ENCODE measurements around the gene CAMSAP2.

Gene CAMSAP2

DNA sequence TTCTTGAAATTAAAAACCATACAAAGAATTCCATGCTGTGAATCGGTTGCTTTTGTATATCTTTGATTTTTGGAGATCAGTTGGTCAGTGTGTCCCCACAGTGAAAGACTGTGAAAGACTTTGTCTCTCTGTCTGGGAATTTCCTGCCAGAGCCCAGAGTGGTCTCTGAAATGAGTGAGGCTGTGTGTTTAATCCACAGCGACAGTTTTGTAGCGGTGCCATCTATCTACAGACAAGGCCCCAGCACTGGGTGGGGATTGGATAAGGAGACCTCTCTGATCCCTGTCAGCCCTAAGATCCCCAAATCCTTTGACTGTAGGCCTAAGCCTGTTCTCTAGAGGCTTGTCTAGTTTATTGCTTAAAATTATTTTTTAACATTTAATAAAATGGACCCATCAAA lies 144.4 kb downstream of the CAMSAP2 start:
- no peak for DNase-seq (ENCODE audit: low spot score)

DNA sequence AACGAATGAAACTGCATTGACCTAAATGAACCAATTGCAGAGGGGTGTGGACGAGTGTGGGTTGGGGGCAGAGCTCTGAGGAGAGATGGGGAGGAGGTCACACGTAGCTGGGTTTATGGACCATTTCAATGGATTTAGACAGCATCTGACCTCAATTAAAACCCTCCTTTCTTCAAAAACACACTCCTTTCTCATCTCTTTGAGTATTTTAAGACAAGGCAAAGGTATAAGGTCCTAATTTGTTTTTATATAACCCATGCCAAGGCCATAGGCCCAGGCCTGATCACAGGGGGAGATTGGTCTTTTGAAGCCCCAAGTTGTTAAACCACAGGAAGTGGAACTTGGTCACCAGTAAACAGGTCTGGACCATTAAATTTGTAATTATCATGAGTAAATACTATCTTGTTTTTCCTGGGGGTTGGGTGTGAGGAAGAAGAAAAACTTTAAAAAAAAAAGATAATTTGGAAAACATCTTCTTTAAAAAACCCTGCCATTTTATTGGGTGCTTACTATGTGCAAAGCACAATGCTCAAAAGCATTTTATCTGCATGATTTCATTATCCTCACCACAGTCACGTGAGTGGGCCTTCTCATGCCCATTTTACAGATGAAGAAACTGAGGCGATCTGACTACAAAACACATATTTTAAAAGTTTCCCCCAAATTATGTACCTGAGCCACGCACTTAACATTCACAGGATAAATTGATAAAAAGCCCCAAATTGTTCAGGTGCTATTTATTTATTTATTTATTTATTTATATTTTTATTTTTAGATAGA lies 147.1 kb downstream of the CAMSAP2 start:
- no peak for DNase-seq (ENCODE audit: low spot score)

DNA sequence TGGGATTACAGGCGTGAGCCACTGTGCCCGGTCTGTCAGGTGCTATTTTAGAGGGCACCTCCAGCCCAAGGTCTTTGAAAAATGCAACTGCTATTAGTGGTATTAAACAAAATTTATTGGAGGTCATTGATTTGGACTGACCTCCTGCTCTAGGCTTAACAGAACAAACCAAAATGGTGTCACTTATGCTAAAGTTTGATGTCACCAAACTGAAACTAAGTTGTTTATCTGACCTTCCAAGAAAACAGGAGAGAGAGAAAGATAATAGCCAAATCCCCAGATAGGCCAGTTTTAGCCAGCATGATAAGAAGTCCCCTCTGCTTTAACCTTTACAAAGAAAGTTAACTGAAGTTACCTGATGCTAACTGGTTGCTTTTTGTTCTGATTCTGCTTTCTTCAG lies 147.9 kb downstream of the CAMSAP2 start:
- no peak for DNase-seq (ENCODE audit: low spot score)

DNA sequence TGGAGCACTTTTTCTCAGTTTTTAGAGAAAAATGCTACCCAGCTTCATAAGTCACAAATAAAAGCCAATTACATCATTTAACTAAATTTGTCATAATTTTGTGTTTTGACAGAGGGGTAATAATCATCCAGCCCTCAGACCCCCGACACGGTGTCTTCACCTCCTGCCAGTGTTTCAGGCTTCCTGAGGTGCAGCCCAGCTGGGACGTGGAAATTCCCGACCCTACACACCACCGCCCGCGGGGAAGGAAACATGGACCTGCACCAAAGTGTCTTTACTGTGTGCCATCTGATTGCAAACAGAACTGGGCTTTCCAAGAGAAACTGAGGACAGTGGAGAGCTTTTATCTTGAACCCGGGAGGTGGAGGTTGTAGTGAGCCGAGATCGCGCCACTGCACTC lies 148.3 kb downstream of the CAMSAP2 start:
- no peak for DNase-seq (ENCODE audit: low spot score)

DNA sequence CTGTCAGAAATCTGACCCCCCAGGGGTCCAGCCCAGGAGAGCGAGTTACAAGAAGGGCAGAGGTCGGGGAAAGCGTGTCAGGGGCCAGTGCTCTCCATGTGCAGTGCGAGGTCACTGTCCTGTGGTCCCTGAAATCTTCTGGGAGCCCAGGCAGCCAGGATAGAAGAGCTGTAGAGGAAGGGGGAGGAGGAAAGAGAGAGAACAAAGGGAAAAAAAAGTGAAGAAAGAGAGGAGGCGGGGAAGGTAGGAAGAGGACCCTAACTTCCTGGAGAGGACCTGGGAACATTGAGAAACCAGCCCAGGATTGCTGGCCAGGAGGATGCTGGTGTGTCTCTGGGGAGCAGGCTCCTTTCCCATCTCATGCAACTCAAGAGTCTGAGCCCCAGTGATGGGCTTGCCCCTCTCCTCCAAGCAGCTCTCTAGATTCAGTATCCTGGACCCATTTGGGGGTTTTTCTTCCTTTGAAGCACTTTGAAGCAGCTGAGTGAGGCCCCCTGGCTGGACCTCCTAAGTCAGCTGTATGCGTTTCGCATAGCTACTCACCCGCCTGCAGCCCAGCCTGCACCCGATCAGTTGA lies 149.2 kb downstream of the CAMSAP2 start:
- no peak for DNase-seq (ENCODE audit: low spot score)

DNA sequence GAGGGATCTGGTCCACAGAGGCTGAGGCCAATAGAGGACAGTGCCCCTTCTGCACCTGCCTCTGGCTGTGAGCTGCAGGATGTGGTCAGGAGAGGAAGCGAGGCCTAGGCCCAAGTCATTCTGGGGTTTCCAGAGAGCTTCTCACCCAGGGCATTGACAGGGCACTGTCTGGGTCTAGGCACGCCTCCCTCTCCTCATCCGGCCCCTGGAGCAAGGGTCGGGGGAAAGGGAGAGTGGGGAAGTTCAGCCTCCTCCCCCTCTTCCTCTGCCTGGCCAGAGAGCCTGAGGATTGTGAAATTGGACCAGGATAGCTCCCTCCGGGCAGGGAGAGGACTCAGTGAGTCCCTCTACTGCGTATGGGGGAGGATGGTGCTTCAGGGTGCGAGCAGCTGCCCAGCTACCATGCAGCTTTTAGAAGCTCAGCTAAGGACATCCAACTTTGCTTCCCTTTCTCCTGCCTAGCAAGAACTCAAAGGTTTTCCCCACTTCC lies 149.7 kb downstream of the CAMSAP2 start:
- peak; percentile 60 for DNase-seq (ENCODE audit: low spot score)

DNA sequence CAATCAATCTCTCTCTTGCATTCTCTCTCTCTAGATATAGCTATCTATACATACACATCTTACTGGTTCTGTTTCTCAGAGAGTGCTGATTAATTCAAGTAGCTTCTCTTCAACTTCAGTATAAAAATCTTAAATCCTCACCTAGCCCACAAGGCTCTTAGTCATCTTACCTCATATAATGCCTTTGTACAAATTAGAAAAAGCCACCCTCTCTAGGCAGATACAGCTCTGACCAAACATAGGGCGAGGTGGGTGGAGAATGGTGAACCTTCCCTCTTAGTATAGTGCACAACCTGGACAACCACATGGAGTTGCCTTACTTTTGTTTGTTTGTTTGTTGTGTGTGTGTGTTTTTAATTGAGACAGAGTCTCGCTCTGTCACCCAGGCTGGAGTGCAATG lies 150.9 kb downstream of the CAMSAP2 start:
- DNase-seq (ENCODE audit: low spot score) = peak; percentile 28

DNA sequence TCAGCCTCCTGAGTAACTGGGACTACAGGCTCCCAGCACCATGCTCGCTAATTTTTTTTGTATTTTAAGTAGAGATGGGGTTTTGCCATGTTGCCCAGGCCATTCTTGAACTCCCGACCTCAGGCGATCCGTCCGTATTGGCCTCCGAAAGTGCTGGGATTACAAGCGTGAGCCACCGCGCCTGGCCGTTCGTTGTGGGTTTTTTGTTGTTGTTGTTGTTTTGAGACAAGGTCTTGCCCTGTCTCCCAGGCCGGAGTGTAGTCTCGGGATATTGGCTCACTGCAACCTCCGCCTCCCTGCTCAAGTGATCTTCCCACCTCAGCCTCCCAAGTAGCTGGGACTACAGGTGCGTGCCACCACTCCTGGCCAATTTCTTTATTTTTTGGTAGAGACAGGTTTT lies 151.3 kb downstream of the CAMSAP2 start:
- no peak for DNase-seq (ENCODE audit: low spot score)

DNA sequence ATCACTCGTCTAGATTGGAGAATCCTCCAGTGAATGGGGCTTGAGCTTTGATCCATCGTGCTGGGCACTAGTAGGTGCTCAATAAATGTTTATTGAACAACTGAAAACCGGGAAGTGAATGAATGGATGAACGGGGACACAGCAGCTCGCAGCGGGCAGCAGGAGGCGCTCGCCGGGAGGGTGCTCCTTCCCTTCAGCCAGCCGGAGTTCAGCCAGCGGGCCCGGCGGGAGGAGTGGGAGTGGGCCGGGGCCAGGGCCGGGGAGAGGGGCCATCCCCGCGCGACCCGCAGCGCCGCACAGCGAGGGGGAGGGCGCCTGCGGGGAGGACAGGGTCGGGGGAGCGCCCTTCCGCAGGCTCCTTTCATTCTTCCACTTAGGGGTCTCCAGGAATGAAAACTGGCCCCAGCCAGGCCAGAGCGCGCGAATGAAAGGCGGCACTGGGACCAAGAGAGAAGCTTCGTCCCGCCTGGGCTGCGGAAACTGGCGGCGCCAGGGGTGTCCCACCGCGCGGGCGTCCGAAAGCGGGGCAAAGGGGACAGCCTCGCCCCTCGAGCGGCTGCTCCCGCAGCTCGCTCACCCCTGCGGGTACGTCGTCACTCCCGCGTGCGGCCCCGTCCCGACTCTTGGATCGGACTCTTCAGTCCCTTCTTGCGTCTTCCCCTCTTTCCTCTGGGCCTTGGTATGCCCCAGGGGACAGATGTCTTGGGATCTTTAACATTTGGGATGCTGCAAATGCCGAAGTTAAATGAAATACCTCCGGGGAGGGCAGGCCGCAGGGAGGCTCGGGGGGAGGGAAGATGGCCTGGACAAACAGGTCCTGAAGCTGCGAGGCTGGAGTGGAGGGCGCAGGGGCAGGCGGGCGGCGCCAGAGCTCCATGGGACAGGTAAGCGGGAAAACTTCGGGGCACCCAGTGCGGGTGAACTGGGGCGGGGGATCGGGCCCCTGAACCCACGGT lies 152.4 kb downstream of the CAMSAP2 start:
- DNase-seq (ENCODE audit: low spot score) = no peak

DNA sequence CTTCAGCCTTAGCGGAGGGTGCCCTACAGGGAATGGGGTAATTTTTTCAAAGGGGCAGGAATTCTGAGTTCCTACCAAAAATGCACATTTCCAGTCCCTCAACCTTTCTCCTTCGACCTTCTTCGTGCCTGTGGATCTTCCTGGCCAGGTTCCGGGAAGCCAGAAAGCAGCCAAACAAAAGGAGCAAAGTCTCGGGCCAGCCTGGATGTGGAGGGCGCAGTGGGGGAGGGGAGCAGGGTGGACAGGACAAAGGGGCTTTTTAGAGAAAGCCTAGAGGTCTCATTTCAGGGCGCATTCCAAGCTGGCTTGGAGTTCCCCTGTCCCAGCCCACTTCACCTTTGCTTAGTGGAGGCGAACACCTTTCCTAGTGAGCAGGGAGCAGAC lies 153.1 kb downstream of the CAMSAP2 start:
- DNase-seq (ENCODE audit: low spot score) = no peak

DNA sequence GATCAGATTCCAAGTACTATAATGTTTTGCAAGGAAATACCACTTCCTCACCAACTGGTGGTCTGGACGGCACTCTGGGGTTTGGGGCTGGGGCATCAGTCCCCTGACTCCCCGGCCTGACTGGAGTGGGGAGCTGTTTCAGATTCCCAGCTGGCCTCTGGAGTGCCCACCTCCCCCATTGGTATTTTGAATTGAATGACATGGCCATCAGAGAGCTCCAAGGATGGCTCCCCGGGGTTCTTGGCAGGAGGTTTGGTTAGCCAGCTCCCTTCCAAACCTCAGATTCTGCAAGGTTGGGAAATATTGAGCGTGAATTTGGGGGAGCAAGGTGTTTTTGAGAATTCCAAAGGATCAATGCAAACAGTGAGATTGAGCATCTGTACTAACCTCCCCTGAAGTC lies 153.9 kb downstream of the CAMSAP2 start:
- no peak for DNase-seq (ENCODE audit: low spot score)

DNA sequence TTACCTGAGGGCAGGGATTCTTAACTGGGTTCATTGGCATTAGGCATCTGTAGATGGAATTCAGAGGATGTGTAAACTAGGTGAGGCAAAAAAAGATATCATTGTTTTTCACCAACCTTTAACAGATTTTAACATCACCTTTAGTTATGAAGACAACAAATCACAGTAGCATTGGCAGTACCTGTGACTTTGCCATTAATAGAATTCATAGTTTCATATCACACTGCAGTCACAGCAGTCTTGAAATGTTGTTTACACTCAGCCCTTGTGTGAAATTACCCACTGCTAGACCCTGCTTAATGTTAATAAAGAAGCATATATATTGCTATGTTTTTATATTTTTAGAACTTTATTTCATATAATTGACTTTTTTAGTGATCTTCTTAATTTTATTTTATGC lies 154.3 kb downstream of the CAMSAP2 start:
- no peak for DNase-seq (ENCODE audit: low spot score)

DNA sequence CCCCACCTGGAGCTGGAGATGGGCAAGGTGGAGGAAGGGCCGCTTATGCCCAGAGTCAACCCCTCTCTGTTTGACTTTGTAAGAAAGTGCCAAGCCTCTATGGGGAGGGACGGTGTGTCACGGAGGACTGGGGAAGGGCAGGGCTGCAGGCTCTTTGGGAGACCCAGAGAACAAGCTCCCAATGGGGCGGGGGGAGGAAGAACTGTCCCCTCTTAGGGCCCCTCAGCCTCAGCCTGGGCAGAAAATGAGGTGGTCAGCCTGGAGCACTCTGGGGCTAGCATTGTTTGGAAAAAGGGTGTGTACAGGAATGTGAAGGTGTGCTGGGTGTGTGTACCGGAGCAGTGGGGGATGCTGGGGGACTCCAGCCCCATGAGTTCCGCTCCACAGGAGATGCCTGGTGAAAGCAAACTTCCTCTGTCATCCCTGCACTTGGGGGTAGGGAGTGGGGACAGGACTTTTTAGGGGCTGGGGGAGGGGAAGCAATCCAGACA lies 154.8 kb downstream of the CAMSAP2 start:
- DNase-seq (ENCODE audit: low spot score) = no peak

DNA sequence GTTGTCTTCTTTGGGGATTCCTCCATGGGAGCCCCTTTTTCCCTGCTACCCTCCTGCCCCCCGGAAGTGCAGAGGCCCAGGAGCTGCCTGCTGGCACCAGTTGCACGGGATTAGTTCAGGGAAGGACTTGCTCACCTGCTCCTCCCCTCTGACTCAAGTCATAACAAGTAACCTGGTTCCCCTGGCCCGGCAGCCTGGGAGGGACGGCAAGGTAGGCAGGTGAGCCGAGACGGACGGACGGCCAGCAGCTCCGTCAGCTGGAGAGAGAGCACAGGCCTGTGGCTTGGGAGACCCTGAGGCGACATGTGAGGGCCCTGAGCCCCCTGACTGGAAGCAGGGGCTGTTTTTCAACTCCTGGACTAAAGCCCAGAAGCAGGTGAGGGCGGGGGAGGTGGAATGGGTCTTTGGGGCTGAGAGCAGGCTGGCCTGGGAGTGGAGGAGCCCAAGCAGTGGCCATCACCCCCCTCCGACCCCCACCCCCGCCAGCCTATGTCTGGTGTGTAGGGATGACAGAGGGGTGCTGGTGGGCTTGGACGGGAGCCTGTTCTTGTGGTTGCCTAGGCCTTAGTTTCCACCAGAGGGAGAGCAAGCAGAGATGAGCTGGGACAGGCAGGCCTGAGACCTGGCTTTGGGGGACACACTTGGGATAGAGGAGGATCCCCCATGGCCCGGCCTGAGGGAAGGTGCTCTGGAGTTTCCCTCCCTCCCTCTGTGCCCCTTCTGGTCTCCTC lies 156.2 kb downstream of the CAMSAP2 start, which contains the start of gene INAVA:
Gene INAVA, plus strand, starts transcription at position 189 of the 731 bp plus-strand sequence. CDS start 3,501 bp downstream, outside the sequence.
- no peak for DNase-seq (ENCODE audit: low spot score)

DNA sequence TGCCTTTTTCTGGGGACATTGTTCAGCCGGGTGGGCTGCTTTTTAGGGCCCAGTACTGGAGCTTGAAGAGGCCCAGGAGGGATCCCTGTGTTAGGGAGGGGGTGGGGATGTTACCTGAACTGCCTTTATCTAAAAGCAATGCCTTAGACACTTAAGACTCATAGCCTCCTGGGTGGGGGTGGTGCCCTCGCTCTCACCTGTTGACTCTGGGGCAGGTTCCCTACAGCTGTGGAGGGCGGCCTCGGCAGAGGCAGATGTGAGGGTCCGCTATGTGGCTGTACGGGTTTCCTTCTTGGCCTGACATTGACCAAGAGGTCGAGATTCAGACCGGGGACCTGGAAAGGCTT lies 156.7 kb downstream of the CAMSAP2 start:
- no peak for DNase-seq (ENCODE audit: low spot score)

DNA sequence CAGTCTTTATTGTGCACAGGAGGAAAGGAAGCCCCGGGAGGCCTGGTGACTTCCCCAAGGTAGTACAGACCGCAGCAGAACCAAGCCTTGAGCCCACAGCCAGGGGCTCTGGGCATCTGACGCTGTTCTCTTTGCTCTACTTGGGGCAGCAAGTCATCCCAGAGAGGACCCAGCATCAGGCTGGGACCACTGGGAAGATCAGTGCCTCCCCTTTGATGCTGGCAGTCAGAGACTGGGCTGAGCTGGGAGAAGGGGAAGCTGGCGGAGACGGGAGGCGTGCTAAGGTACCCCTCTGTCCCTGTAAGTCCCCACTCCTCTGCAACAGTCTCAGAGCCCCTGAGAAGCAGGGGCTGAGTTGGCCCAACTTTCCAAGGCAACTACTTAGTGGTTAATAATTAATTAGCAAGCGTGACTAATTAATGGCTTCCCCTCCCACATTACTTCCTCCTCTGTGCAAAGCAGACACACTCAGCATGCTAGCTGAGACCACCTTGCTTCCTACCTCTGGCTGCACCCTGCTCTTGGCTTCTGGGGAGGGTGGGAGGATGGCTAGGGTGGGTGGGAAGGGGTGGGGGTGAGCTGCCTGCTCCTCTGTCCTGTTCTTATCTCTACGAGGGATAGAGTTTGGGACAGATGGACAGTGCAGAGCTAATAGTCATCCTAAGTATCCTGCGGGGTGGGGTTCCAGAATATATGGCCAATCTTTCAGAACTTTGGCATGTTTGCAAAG lies 157.3 kb downstream of the CAMSAP2 start:
- no peak for DNase-seq (ENCODE audit: low spot score)

DNA sequence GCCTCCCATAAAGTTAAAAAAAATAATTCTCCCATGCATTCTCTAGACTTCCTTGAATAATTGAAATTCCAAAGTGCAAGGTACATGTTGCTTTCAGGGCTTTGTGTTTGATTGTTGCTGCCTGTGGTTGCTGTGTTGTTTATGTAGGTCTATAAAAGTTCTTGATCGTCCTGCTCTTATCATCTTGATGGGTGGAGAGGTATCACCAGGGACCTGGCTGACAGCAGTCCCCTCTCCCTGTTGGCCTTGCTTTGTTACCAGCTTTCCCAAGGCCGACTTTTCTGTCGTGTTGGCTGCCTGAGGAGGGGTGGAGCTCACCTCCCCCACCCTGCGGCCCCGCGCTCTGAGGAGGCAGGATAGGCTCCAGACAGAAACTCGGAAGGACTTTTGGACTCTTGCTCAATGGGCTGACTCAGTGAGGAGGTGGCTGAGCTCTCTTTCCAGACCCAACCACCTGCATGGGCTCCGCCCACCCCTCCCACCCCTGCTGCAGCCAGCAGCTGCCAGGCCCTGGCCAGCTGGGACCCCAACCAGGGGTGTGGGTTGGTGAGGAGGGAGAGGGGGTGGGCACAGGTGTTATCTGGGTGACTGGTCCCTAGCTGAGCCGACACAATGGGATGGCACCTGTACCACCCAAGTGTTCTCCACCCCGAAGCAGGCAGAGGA lies 158.0 kb downstream of the CAMSAP2 start:
- DNase-seq (ENCODE audit: low spot score) = no peak

DNA sequence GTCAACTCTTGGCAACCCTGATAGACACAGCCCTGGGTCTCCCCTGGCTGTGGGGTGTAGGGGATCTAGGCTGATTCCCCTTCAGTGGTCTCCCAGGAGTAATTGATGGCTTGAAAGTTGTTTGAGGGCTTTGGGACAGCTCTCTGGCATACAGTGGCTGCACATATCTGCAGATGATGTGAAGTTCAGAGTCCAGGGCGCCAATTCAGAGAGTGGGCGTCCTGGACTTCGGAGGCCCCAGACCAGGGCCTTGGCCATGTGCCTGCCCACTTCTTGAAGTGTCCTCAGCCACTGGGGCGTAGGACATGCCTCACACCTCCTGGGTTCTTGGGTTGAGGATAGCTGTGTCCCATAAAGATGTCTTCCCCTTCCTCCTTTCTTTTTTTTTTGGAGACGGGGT lies 158.6 kb downstream of the CAMSAP2 start:
- DNase-seq (ENCODE audit: low spot score) = no peak

DNA sequence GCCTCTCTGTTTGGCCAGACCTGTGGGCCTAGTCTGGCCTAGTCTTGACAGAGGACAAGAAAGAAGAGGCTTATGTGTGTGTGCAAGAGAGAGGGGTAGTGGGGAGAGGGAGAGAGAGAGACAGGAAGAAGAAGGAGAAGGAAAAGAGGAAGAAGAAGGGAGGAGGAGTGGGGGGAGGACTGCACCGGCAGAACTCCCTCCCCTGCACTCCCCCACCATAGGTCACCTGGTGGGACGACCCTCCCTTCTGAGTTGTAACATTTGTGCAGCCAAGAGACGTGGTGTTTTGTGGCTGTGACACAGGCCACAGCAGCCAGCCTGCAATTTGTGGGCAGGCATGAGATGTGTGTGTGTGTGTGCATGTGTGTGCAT lies 160.3 kb downstream of the CAMSAP2 start:
- no peak for DNase-seq (ENCODE audit: low spot score)

DNA sequence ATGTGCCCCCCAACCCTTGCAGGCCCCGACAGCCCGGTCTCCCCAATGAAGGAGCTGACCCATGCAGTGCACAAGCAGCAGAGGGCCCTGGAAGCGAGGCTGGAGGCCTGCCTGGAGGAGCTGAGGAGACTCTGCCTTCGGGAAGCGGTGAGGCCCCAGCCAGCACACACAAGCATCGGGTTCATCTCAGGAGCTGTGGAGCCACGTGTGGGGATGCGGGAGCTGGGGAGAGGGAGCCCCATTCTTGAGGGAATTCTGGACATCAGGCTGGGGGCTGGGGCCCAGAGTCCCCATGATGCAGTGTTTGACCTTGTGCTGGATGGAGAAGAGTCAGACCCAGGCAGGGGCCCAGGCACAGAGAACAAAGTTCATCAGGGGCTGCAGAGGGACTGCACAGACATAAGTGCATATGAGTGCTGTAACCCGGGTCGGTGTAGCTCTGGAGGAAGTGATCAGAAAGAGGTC lies 160.8 kb downstream of the CAMSAP2 start:
- DNase-seq (ENCODE audit: low spot score) = no peak
